Glomerular visceral epithelial cell (primary cell): ENCODE measurements around the gene HIGD2A.

Experiments used
- DNase-seq: peaks from one replicate; pipeline ENCODE4 v3.0.0-alpha.2; 2016; ENCODE audit errors: extremely low spot score

HIGD2A gene

GRCh38 chr5:176369934-176370711 lies 18.4 kb upstream of the HIGD2A start:
- no peak for DNase-seq

GRCh38 chr5:176371621-176372539 lies 16.7 kb upstream of the HIGD2A start:
- DNase-seq = no peak

- no peak for DNase-seq
Observed at GRCh38 chr5:176373100-176373818, 15.3 kb upstream of the HIGD2A start.

GRCh38 chr5:176379881-176380280 lies 8.7 kb upstream of the HIGD2A start:
- DNase-seq = no peak

- no peak for DNase-seq
Observed at GRCh38 chr5:176381423-176381822, 7.1 kb upstream of the HIGD2A start.

GRCh38 chr5:176381979-176382378 lies 6.6 kb upstream of the HIGD2A start:
- DNase-seq = no peak

GRCh38 chr5:176382721-176383120 lies 5.8 kb upstream of the HIGD2A start:
- no peak for DNase-seq

- DNase-seq = no peak
Observed at GRCh38 chr5:176383248-176383905, 5.2 kb upstream of the HIGD2A start.

- DNase-seq = no peak
Observed at GRCh38 chr5:176383961-176384360, 4.6 kb upstream of the HIGD2A start.

- DNase-seq = no peak
Observed at GRCh38 chr5:176384366-176384930, 4.1 kb upstream of the HIGD2A start.

- no peak for DNase-seq
Observed at GRCh38 chr5:176384991-176385390, 3.6 kb upstream of the HIGD2A start.

- DNase-seq = no peak
Observed at GRCh38 chr5:176386491-176386890, 2.1 kb upstream of the HIGD2A start.

GRCh38 chr5:176387384-176387925 lies 1.1 kb upstream of the HIGD2A start:
- DNase-seq = no peak

- DNase-seq = peak; percentile 37
Observed at GRCh38 chr5:176388003-176388443, 528 bp upstream of the HIGD2A start.

- no peak for DNase-seq
Observed at GRCh38 chr5:176389135-176390123, 878 bp downstream of the HIGD2A start.

GRCh38 chr5:176391479-176391878 lies 2.9 kb downstream of the HIGD2A start:
- no peak for DNase-seq

- DNase-seq = no peak
Observed at GRCh38 chr5:176391999-176392398, 3.4 kb downstream of the HIGD2A start.

- DNase-seq = no peak
Observed at GRCh38 chr5:176392526-176392925, 4.0 kb downstream of the HIGD2A start.

- DNase-seq = no peak
Observed at GRCh38 chr5:176394096-176394495, 5.5 kb downstream of the HIGD2A start.
